GM18519 (cell line): Measurements from ENCODE around the gene PLEKHG4.

Source experiments
- ATAC-seq: cut with Tn5 transposase; IDR thresholded peaks from one replicate; pipeline ENCODE4 v1.9.1; 2021; ENCODE audit warnings: mild to moderate bottlenecking, moderate library complexity; ENCODE audit not compliant: unreplicated experiment, low FRiP score

PLEKHG4 gene

GRCh38 chr16:67244387-67245185, 34.7 kb upstream of the PLEKHG4 start:
- ATAC-seq: peak; percentile 37

- no peak for ATAC-seq
Observed at GRCh38 chr16:67245186-67245585, 34.1 kb upstream of the PLEKHG4 start.

GRCh38 chr16:67245674-67246080, 33.7 kb upstream of the PLEKHG4 start:
- ATAC-seq: no peak

DNA sequence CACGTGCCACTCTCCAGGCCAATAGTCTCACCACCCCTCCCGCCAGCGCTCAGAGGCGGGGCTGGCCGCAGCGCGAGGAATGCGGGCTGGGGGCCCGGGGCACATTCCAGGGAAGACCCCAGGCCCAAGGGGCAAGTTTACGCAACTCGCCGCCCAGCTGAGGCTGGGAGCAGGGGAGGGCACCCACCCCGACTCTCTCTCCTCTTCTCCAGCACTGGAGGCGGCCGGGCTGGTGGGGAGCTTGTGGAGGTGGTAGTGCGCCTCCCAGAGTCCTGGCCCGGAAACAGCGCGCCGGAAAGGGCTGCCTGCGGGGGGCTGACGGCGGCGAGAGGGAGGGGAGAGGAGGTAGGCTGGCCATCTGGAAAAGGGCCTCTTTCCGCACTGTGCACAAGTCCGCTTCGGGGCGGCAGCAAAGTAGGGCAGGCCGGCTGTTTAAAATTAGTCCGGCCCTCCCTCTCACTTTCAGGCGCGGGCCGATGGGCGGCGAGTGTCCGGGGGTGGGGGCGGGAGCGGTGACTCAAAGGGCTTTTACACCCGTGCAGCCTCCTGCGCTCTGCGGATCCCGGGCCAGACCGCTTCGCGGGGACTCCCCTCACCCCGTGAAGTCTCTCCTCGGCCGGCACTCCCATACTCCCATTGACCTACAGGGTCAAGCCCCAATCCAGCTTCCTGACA, 33.1 kb upstream of the PLEKHG4 start:
- no peak for ATAC-seq

DNA sequence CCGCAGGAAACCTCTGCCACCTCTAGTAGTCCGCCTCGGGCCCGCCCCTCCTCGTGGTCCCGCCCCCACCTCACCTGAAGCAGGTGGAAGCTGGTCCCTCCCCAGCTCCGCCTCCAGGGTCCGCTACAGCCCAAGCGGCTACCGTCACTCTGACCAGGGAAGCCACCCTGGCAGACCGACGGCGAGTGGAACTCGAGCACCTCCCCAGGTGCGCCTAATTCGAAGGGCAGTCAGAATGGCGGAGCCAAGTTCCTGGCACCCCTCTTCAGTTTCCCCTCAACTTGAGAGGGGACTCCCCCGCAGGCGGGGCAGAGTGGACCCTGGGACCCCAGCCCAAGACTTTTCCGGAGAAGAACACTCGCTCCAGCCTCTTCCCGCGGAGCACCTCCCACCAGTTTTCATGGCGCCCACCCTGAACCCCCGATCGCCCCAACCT, 32.6 kb upstream of the PLEKHG4 start:
- no peak for ATAC-seq

- ATAC-seq: peak; percentile 35
Observed at GRCh38 chr16:67247192-67248072, 31.9 kb upstream of the PLEKHG4 start, which contains the start of gene FHOD1. Gene FHOD1 (minus strand): TSS chr16:67247481. CDS start chr16:67247410, 71 bp downstream.

GRCh38 chr16:67248073-67248400, 31.3 kb upstream of the PLEKHG4 start:
- no peak for ATAC-seq

GRCh38 chr16:67248401-67249177, 30.7 kb upstream of the PLEKHG4 start, which contains the start of gene SLC9A5:
Gene SLC9A5 (plus strand): TSS chr16:67248979. CDS start chr16:67249015, 36 bp downstream.
- no peak for ATAC-seq

- ATAC-seq: no peak
Observed at GRCh38 chr16:67249178-67250044, 29.9 kb upstream of the PLEKHG4 start.

- no peak for ATAC-seq
Observed at GRCh38 chr16:67250045-67250327, 29.3 kb upstream of the PLEKHG4 start.

DNA sequence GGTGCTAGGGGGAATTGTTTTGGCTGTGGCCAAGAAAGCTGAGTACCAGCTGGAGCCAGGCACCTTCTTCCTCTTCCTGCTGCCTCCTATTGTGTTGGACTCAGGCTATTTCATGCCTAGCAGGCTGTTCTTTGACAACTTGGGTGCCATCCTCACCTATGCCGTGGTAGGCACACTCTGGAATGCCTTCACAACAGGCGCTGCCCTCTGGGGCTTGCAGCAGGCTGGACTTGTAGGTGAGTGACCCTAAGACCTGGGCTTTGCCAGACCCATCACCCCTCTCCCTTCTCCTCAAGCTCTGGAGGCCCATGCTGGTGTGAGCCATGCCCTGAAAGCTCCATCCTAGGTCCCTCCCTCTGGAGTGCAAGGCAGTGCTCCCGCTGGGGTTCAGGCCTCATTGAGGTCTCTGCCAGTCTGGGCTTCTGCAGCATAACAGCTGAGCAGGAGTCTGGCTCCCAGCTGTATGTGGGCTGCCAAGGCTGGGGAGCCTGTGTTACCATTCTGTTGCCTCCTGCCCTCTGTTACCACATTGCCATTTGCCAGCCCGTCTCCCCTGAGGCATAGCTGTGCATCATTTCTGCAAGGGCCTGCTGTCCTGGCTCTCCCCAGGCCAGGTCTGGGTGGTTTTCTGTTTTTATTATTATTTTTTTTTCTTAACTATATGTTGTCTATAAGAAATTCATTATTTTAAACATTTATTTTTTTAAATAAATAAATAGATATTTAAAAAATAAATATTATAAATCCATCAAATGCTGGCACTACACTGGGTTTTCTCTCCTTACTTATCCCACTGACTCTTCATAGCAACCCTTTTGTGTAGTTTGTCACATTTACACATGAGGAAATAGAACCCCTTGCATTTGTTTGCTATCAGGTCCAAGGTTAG, 26.5 kb upstream of the PLEKHG4 start:
- ATAC-seq: no peak

- ATAC-seq: no peak
Observed at GRCh38 chr16:67254801-67255552, 24.4 kb upstream of the PLEKHG4 start.

DNA sequence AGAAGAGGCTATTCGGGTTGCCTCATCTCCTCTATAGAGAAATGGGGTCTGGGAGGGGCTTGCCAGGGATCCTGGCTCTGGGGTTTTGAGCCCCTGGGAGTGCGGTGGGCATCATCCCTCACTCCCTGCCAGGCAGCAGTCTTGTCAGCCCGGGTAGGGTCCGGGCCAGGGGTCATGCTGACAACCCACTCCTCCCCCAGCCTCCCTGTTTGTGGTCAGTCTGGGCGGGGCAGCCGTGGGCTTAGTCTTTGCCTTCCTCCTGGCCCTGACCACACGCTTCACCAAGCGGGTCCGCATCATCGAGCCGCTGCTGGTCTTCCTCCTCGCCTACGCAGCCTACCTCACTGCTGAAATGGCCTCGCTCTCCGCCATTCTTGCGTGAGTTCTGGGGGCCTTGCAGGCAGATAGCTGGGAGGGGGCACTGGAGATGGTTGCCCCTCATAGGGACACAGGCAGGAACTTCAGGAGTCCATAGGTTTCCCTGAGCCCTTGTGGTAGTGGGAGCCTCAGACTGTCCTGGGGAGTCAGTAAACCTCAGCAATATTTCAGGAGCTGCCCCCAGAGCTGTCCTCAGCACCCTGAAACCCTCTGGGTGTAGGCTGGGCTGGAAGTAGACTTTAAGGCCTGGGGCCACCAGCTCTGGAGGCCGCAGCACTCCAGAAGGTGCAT, 23.6 kb upstream of the PLEKHG4 start:
- no peak for ATAC-seq

GRCh38 chr16:67256701-67257230, 22.6 kb upstream of the PLEKHG4 start:
- no peak for ATAC-seq

DNA sequence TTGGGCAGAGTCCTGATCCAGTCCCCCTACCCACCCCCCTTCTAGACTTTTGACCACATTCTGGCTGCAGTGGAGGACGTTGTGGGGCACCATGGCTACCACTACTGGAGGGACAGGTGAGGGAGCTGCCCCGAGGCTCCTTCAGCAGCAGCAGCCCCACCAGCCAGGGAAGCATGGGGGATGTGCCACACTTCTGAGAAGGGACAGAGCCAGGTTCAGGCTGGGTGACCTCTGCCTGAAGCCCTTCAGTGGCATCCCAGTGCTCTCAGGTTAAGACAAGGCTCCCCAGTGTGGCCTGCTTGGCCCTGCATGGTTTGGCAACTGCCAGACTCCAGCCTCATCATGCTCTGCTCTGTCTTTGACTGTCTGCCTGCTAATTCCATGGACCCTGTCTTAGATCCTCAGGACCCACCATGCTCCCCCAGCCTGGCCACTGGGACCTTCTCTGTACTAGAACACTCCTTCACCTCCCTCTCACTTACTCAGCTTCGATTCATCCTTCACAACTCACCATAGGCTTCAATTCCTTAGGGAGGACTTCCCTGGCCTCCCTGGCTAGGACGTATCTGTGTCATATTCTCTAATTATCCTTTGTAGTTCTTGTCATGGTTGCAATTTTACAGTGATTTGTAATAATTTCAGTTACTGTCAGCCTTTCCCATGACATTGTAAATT, 21.7 kb upstream of the PLEKHG4 start:
- ATAC-seq: no peak

GRCh38 chr16:67258161-67258835, 21.0 kb upstream of the PLEKHG4 start:
- no peak for ATAC-seq
